Stimulated activated CD8-positive, alpha-beta memory T cell treated with anti-CD3 and anti-CD28 coated beads, Interleukin-15, amount 100 ng/mL, for 4 hours (primary cell): Measurements from ENCODE around the gene PFN4.

Experiments
- DNase-seq, 2 donors: peaks; one replicate each; pipeline ENCODE4 v3.0.0-alpha.2; 2020; ENCODE audit warnings: low read depth in 2 of 2

The PFN4 gene

DNA sequence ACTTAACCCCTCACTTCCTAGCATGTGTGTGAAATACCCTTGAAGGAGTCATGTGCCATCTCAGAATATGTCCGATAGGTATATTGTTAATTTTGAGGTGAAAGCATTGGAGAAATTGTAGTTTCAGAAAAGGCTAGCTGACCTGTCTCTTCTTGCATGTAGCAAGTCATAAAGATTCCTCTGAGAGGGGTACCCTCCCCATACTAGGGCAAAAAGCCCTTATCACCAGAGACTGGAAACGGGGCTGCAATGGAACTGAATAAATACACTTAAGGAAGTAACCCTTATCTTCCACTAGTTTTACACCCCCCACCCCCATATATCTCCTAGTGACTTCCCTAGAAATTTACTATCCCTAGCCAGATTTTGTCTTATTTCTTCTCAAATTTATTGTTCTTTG is 45.3 kb downstream of the PFN4 start:
- DNase-seq = no peak

DNA sequence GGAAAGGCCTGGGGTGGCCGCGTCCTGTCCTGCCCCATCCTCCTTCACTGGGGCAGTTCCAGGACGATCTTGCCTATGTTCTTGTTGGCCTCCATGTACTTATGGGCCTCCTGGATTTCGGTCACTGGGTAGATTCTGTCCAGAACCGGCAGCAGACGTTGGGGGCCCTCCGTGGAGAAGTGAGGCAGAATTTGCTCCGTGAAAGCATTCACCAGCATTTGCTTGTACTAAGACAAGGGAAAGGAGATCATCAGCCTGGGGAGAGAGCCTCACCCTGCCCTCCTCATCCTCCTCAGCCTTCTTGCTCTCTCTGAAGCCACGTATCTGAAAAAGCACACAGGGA is 45.6 kb downstream of the PFN4 start:
- no peak for DNase-seq

DNA sequence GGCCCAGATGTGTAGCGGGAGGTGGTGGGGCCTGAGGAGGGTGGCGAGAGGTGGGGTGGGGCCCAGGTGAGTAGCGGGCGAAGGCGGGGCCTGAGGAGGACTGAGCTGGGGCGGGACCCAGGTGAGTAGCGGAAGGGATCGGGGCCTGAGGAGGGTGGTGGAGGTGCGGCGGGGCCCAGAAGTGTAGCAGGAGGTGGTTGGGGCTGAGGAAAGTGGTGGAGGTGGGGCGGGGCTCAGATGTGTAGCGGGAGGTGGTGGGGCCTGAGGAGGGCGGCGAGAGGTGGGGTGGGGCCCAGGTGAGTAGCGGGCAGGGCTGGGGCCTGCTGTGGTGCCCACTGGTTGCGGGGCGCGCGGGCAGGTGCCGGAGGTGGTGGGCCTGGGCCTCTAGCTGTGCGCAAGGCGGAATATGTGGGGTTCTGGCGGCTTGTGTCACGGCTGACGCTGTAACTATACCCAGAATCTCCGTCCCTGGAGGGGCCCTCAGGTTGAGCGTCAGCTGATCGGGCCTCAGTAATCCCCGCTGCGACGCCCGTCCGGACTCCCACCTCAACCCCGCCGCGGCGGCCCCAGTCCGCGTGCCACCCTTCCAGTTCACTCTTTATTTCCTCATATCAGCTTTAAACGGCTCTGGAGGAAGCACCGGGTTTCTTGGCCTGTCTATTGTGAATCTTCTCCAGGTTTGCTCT is 46.1 kb downstream of the PFN4 start:
- DNase-seq = no peak

DNA sequence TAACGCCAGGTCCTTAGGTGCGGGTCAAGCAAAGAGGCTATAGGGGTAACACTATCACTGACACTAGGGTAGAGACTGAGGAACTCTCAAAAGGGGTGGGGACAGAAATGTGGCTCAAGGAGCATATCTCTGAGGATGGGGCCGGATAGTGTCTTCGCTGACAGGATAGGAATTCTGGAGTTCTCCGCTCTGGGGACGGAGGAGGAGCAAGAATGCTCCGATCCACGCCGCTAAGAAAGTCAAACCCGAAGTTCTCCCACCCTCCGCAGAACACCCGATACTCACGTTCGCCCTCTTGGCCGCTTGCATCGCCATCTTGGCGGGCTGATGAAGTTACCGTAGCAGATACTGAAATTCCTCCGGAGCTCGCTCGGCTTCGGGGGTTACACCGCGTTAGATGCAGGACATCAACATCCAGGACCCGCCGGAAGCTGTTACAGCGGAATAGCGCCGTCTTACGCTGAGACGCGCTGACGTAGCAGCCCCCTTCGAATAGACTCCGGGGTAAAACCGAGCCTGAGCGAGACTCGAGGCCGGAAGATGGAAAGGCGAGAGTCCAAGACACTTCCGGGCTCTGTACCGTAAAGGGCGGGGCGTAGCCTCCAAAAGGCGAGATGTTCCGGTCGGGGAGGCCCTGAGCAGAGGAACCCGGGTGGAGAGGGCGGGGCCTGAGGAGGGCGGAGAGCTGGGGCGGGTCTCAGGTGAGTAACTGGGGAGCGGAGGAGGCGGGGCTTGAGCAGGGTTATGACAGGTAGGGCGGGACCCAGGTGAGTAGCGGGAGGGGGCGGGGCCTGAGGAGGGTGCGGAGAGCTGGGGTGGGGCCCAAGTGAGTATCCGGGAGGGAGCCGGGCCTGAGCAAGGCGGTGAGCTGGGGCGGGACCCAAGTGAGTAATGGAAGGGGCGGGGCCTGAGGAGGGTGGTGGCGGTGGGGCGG is 47.0 kb downstream of the PFN4 start, which contains the start of gene SF3B6:
Gene SF3B6 (minus strand): TSS at position 412 of the 934 bp plus-strand sequence. CDS start 97 bp downstream, at position 315.
- peak; percentile 97 to 100 for DNase-seq

DNA sequence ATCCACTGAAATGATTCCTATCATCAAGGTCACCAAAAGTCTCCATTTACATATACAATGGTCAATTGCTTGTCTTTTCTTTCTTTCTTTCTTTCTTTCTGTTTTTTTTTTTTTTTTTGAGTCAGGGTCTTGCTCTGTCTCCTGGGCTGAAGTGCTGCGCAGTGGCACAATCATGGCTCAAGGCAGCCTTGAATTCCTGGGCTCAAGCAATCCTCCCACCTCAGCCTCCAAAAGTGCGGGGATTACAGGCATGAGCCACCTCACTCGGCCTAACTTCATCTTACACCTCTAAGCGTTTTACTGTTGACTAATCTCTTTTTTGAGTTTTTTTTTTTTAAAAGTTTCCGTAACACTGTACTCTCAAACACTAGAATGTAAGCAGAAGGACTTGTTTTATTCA is 47.9 kb downstream of the PFN4 start:
- DNase-seq = no peak

DNA sequence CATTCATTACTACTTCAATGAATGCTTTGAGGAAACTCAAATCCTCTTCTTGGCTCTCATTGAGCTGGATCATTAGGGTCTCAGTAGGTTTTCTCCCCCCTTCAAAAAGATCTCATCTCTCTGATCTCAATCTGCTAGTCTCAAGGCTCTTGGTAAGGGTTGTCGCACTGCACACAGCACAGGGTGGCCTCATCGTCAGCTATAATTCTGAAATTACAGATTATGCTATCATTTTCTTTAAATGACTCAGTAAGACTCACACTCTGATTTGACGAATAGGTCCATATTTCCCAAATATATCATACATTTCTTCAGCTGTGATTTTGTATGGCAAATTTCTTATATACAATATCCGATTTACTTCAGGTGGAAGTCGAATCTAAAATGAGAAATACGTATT is 49.3 kb downstream of the PFN4 start:
- no peak for DNase-seq

DNA sequence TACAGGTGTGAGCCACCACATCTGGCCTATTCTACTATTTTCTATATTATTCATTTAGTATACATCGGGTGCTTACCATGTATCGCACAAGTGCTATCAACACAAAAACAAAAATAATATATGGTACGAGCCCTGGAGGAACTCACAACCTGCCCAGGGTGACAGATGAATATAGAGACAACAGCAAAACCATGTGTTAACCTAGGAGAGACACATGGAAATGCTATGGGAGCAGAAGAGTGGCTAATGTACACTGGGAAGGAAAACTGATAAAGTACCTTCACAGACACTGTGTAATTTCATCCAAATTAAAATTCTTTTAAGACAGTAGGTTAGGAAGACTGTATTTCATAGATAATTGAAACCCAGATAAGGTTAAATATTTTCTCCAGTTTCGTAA is 50.9 kb downstream of the PFN4 start:
- no peak for DNase-seq

DNA sequence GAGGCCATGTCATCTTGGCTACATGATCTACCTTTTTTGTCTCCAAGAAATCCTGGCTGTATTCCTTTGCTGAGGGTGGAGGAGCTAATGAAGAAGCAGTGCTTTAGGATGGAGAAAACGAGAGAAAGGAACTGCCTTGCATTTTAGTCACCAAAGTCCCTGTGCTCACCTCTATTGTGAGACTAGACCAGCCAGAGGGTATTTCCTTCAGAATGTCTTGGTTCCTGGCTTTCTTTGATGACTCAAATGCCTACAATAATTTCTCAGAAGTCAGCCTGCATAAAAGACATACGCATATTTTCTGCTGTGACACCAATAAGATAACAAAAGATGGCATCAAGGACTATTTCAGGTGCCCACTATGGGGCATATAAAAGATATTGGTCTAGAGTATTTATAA is 57.8 kb downstream of the PFN4 start:
- DNase-seq = no peak
